CD4-positive, alpha-beta memory T cell (primary cell): ENCODE measurements around the gene CFAP43. TPM values are rescaled to one million over a fixed set of nuclear protein-coding genes. Genes with fewer than 3 reads are reported as not detected.

Source experiments
- CTCF ChIA-PET: fragments of 350-600 bp; sonication (Branson Sonifier 250); formaldehyde crosslinking; loops from one replicate; lab custom pipeline; 2021; ENCODE audit warnings: inconsistent platforms; ENCODE audit not compliant: partially characterized antibody; lab: Charles Lee
- POLR2A ChIA-PET: fragments of 350-600 bp; sonication (Branson Sonifier 250); formaldehyde crosslinking; loops from one replicate; lab custom pipeline; 2021; ENCODE audit not compliant: partially characterized antibody; lab: Charles Lee
- DNase-seq, 5 donors: peaks; one replicate each; pipeline versions ENCODE4 v3.0.0 to v3.0.0-alpha.2; 2020 to 2022; ENCODE audit warnings: mixed read lengths in 1 of 5
- H3K27ac ChIP-seq: one replicate; pipeline ENCODE4 v1.7.0; 2013; ENCODE audit warnings: low read depth, low read length
- H3K27me3 ChIP-seq: 2 replicates; pipeline ENCODE4 v1.7.0; 2013; ENCODE audit warnings: mild to moderate bottlenecking, low read length, moderate library complexity; ENCODE audit not compliant: insufficient read depth
- H3K36me3 ChIP-seq: 2 replicates; pipeline ENCODE4 v1.7.0; 2013; ENCODE audit warnings: mild to moderate bottlenecking, low read length, moderate library complexity; ENCODE audit not compliant: insufficient read depth
- H3K4me1 ChIP-seq: 2 replicates; pipeline ENCODE4 v1.7.0; 2013; ENCODE audit warnings: mild to moderate bottlenecking, low read length, moderate library complexity; ENCODE audit not compliant: insufficient read depth
- H3K4me3 ChIP-seq, 2 donors: one replicate each; pipeline ENCODE4 v1.7.0; 2013; ENCODE audit warnings: low read length in 2 of 2, mild to moderate bottlenecking in 1 of 2
- H3K9me3 ChIP-seq, 2 donors: one replicate each; pipeline ENCODE4 v1.7.0; 2013; ENCODE audit warnings: low read length in 2 of 2, control low read depth in 1 of 2; ENCODE audit not compliant: control insufficient read depth in 1 of 2
- H3K27ac Mint-ChIP-seq, 7 donors: one replicate each; pipeline ENCODE4 v1.8.0; 2020 to 2021; ENCODE audit warnings: mixed read lengths in 7 of 7, mild to moderate bottlenecking in 6 of 7, inconsistent platforms in 3 of 7, moderate library complexity in 3 of 7
- H3K27me3 Mint-ChIP-seq, 2 donors: one replicate each; pipeline ENCODE4 v1.8.0; 2020 to 2021; ENCODE audit warnings: mixed read lengths in 2 of 2
- H3K36me3 Mint-ChIP-seq, 2 donors: one replicate each; pipeline ENCODE4 v1.8.0; 2020 to 2021; ENCODE audit warnings: mixed read lengths in 2 of 2, inconsistent platforms in 1 of 2, mild to moderate bottlenecking in 1 of 2
- H3K4me1 Mint-ChIP-seq, 4 donors: one replicate each; pipeline ENCODE4 v1.8.0; 2020 to 2021; ENCODE audit warnings: mixed read lengths in 4 of 4, mild to moderate bottlenecking in 1 of 4
- H3K4me3 Mint-ChIP-seq, 8 donors: one replicate each; pipeline ENCODE4 v1.8.0; 2020 to 2021; ENCODE audit warnings: mixed read lengths in 8 of 8, mild to moderate bottlenecking in 7 of 8, moderate library complexity in 6 of 8, inconsistent platforms in 3 of 8
- H3K9me3 Mint-ChIP-seq, 8 donors: one replicate each; pipeline ENCODE4 v1.8.0; 2020 to 2021; ENCODE audit warnings: mixed read lengths in 8 of 8, mild to moderate bottlenecking in 5 of 8, inconsistent platforms in 3 of 8, moderate library complexity in 1 of 8
- intact Hi-C: fragments of 100-400 bp; cut with micrococcal nuclease; formaldehyde crosslinking; loops from one replicate; pipeline ENCODE4 v1.15.1; 2023
- polyA plus RNA-seq, 2 donors: library from polyadenylated mRNA; unstranded; fragments of 300-500 nt; fragmentation: Illumina TruSeq; gene quantifications; one replicate each; pipeline ENCODE4 v1.2.3, GENCODE V29; 2021
- total RNA-seq, 2 experiments: library from RNA; stranded (reverse); gene quantifications; one replicate each; pipeline ENCODE4 v1.2.3, GENCODE V29; 2021

Gene CFAP43
- total and polyA plus RNA-seq, 4 experiments from 2014 or later: not detected

- ChIA-PET CTCF (interaction anchor here (0.9 to 6.3 kb wide), 5 partner anchors 9 to 93 kb away, joined by 3 to 73 read pairs (median 4); no protein-coding TSS in a partner anchor), POLR2A (interaction anchor here (1.7 to 3.2 kb wide), 3 partner anchors 11 to 17 kb away, joined by 10 to 59 read pairs (median 12); partner anchors contain the start of gene GSTO2)
- Histone ChIP-seq H3K9me3 (no peaks in the 10 kb centered on the region), H3K4me3 (no peak overlapping the region), H3K4me1 (peaks cover 71% of the 10 kb centered on the region), H3K27me3 (no peaks in the 10 kb centered on the region), H3K36me3 (peaks cover 16% of the 10 kb centered on the region), H3K27ac (peak overlapping the region; percentile 75)
- peak overlapping the region; percentile 24 to 99 (median 40) for H3K4me3 Mint-ChIP-seq
- peaks cover 25 to 51% of the 10 kb centered on the region in 2 donors for H3K36me3 Mint-ChIP-seq
- DNase-seq: no peak
- no peaks in the 10 kb centered on the region for H3K27me3 Mint-ChIP-seq
- no peaks in the 10 kb centered on the region for H3K9me3 Mint-ChIP-seq
- intact Hi-C loops: no loop called here
- H3K4me1 Mint-ChIP-seq: peaks cover 55 to 79% (median 67%) of the 10 kb centered on the region in 4 donors
- peak overlapping the region; percentile 53 to 92 (median 77) for H3K27ac Mint-ChIP-seq
Observed at GRCh38 chr10:104257235-104257634, 25.1 kb upstream of the CFAP43 start.

DNA sequence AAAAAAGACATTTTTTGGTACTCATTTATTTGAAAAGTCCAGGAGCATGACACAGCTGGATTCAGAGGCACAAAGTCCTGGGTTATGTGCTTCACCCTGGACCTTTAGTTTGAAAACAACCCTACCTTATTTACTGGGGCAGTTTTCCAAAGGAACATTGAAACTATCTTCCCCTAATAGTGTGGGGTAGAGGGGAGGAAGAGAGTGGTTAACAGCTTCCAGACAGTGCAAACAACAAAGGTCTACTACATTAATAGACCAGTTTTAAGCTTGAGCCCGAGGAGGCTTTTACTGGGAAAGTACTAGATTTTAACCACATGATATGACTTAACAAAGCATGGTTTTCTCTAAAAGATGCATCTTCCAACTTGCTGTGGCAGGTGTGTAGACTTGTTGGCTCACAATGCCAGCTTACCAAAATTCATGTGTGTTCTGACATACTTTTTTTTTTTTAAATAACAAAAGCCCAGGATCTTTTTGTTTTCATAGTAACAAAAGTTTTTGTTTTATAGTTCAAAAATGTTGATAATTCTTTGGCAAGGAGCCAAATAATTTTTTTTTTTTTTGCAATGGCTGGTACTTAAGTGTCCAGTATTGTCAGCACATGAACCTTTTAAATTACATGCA lies 24.3 kb upstream of the CFAP43 start:
- H3K4me1 ChIP-seq: peaks cover 64% of the 10 kb centered on the region
- H3K36me3 ChIP-seq: peaks cover 9% of the 10 kb centered on the region
- Mint-ChIP-seq H3K4me3 (peak overlapping the region; percentile 84 to 99 (median 98)), H3K4me1 (peaks cover 51 to 72% (median 61%) of the 10 kb centered on the region in 4 donors), H3K27me3 (no peaks in the 10 kb centered on the region), H3K36me3 (peaks cover 23 to 46% of the 10 kb centered on the region in 2 donors), H3K9me3 (no peaks in the 10 kb centered on the region), H3K27ac (peak overlapping the region; percentile 82 to 97 (median 96))
- peak overlapping the region in 1 of 2 donors; percentile 56 for H3K4me3 ChIP-seq
- DNase-seq: peak in 2 of 5 donors; percentile 29 to 50
- H3K27me3 ChIP-seq: no peaks in the 10 kb centered on the region
- intact Hi-C loops: loop anchor here (1.0 kb wide), 1 partner anchor 12 kb away; no protein-coding TSS in a partner anchor
- ChIA-PET POLR2A (interaction anchor here (1.1 to 3.3 kb wide), 4 partner anchors 11 to 135 kb away, joined by 3 to 59 read pairs (median 16); partner anchors contain the start of genes GSTO2 and SFR1), CTCF (interaction anchor here (0.7 to 6.3 kb wide), 7 partner anchors 8 to 94 kb away, joined by 3 to 73 read pairs (median 4); no protein-coding TSS in a partner anchor)
- H3K27ac ChIP-seq: peak overlapping the region; percentile 75
- H3K9me3 ChIP-seq: no peaks in the 10 kb centered on the region

DNA sequence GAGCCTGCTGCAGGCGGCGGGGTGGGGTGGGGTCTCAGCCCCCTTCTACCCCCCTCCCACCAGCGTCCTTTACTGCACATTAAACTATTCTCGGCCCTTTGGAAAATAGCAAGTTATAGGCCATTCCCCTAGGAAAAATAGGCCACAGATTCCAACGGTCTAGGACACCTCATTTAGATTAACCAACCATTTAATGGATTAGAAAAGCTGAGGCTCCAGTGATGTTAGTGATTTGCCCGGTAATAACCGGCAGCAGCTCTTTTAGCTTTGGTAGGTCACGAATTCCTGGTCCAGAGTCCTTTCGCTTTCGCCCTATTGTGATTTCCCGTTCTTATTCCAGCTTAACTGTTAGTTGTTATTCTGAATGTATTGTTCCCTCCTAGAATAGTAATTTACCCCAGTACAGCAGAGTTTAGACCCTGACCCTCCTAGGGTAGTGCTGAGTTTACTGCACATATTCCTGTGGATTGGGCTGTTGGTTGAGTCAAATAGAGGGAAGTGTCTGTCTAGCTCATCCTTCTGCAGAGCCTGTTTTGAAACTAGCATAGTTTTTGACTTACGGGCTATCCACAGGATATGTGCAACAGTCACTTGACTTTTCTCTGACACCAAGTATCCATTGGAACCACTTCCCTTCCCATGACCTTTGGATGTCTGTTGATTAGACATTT lies 23.3 kb upstream of the CFAP43 start:
- peak overlapping the region; percentile 75 for H3K27ac ChIP-seq
- peak in 2 of 5 donors; percentile 24 to 29 for DNase-seq
- H3K4me3 ChIP-seq: peak overlapping the region; percentile 45 to 56
- H3K9me3 Mint-ChIP-seq: no peaks in the 10 kb centered on the region
- intact Hi-C loops: no loop called here
- H3K36me3 ChIP-seq: peaks cover 6% of the 10 kb centered on the region
- H3K4me3 Mint-ChIP-seq: peak overlapping the region; percentile 84 to 99 (median 98)
- no peaks in the 10 kb centered on the region for H3K27me3 Mint-ChIP-seq
- no peaks in the 10 kb centered on the region for H3K9me3 ChIP-seq
- H3K27me3 ChIP-seq: no peaks in the 10 kb centered on the region
- peak overlapping the region; percentile 82 to 97 (median 96) for H3K27ac Mint-ChIP-seq
- POLR2A ChIA-PET: interaction anchor here (0.6 to 3.3 kb wide), 11 partner anchors 9 to 134 kb away, joined by 3 to 59 read pairs (median 11); partner anchors contain the start of genes CFAP43, GSTO2, ITPRIP and SFR1
- H3K4me1 ChIP-seq: peaks cover 54% of the 10 kb centered on the region
- CTCF ChIA-PET: interaction anchor here (1.0 to 6.3 kb wide), 10 partner anchors 7 to 95 kb away, joined by 3 to 73 read pairs (median 4); partner anchors contain the start of genes CFAP43 and ITPRIP
- H3K4me1 Mint-ChIP-seq: peaks cover 43 to 62% (median 52%) of the 10 kb centered on the region in 4 donors
- H3K36me3 Mint-ChIP-seq: peaks cover 15 to 36% of the 10 kb centered on the region in 2 donors

DNA sequence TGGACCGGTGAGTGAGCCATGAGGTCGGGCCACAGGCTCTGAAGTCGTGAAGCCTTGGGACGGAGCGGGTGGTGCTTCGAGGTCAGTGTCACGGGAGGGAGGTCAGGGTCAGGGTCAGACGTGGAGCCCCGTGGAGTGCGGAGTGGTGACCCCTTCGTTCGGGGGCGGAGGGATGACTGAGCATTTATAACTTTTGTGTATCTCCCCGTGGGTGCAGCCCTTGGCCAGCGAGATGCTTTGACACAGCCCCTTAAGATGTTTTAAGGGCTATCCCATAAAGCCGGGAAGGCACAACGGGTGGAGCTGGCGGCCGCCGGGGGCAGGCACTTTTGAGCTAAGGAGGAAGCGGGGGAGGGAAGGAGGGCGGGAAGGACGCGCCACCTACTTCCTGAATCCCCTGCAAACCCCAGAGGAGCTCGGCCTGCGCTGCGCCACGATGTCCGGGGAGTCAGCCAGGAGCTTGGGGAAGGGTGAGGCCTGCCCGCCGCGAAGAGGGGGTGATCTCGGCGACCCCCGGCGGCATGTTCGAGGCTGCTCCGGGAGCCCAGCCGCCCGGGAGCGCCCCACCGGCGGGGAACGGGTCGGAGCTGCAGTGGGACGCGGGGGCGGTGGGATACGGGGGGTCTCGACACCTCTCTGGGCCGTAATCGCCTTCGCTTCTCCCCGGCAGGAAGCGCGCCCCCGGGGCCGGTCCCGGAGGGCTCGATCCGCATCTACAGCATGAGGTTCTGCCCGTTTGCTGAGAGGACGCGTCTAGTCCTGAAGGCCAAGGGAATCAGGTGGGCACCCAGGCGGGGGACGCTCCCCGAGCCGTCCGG lies 22.5 kb upstream of the CFAP43 start, which contains the start of gene GSTO1:
TSS of gene GSTO1 (plus strand) at position 400 of the 818 bp plus-strand sequence. CDS start at position 437, 37 bp downstream.
- POLR2A ChIA-PET: interaction anchor here (0.6 to 3.3 kb wide), 11 partner anchors 9 to 334 kb away, joined by 3 to 59 read pairs (median 11); partner anchors contain the start of genes CFAP43, GSTO2, ITPRIP and SFR1

DNA sequence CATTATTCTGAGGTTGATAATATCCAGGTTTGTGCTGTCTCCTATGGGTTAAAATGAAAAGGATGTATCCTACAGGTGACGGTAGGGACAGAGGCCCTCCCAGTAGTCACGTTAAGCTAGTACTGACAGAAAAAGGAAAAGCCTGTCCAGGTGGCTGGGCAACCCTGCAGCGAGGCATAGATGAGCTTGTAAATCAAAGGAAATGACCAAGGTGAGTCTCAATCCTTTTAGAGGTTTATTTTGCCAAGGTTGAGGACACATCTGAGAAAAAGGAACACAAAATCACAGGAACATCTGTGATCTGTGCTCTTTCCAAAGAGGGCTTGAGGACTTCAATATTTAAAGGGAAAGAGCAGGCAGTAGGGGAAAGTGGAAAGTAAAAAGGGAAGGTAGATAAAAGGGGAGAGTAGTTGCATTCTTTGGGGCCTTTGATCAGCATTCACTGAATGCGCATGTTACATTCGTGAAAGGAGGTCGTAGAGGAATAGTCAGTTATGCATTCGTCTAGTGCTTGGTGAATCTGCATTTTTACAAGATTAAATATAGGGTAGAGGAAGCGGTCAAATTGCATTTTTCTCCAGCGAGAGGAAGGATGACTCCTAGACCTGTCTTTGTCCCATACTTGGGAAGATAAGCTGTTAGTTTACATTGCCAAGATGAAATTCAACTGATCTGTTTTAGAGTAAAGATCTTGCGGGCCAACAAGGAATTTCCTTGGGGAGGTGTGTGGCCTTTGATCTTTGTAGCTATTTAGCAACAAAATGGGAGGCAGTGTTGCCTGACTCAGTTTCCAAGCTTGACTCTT lies 21.6 kb upstream of the CFAP43 start:
- POLR2A ChIA-PET: interaction anchor here (1.0 to 3.3 kb wide), 8 partner anchors 10 to 132 kb away, joined by 3 to 59 read pairs (median 13); partner anchors contain the start of genes CFAP43, GSTO2, ITPRIP and SFR1
- peaks cover 37% of the 10 kb centered on the region for H3K4me1 ChIP-seq

More for the DNA sequence above, 22.5 kb upstream of the CFAP43 start, which contains the start of gene GSTO1:
- H3K4me1 ChIP-seq: peaks cover 46% of the 10 kb centered on the region
- CTCF ChIA-PET: interaction anchor here (1.0 to 6.3 kb wide), 13 partner anchors 8 to 134 kb away, joined by 3 to 73 read pairs (median 4); partner anchors contain the start of genes CFAP43, GSTO2 and ITPRIP
- H3K9me3 ChIP-seq: no peaks in the 10 kb centered on the region
- Mint-ChIP-seq H3K9me3 (no peaks in the 10 kb centered on the region), H3K27me3 (peaks cover 0 to 2% of the 10 kb centered on the region in 2 donors), H3K4me3 (peak within 1 kb of the TSS; percentile 84 to 99 (median 98)), H3K27ac (peak within 1 kb of the TSS; percentile 82 to 98 (median 96)), H3K36me3 (peaks cover 8 to 28% of the 10 kb centered on the region in 2 donors), H3K4me1 (peaks cover 36 to 54% (median 44%) of the 10 kb centered on the region in 4 donors)
- peak within 1 kb of the TSS; percentile 45 to 56 for H3K4me3 ChIP-seq
- peak within 1 kb of the TSS; percentile 75 for H3K27ac ChIP-seq
- no peaks in the 10 kb centered on the region for H3K27me3 ChIP-seq
- peak in 4 of 5 donors; percentile 22 to 62 (median 31) for DNase-seq
- peaks cover 6% of the 10 kb centered on the region for H3K36me3 ChIP-seq
- intact Hi-C loops: loop anchor here (1.0 kb wide), 1 partner anchor 22 kb away; the partner anchor contains the start of gene CFAP43

More for the DNA sequence above, 21.6 kb upstream of the CFAP43 start:
- no peaks in the 10 kb centered on the region for H3K9me3 Mint-ChIP-seq
- intact Hi-C loops: loop anchor here (1.0 kb wide), 1 partner anchor 22 kb away; the partner anchor contains the start of gene CFAP43
- peaks cover under 1 to 2% of the 10 kb centered on the region in 2 donors for H3K27me3 Mint-ChIP-seq
- Histone ChIP-seq H3K27me3 (no peaks in the 10 kb centered on the region), H3K9me3 (no peaks in the 10 kb centered on the region), H3K4me3 (peak overlapping the region; percentile 45 to 56), H3K36me3 (peaks cover under 1% of the 10 kb centered on the region), H3K27ac (peak overlapping the region; percentile 75)
- no peak for DNase-seq
- H3K27ac Mint-ChIP-seq: peak overlapping the region; percentile 38 to 97 (median 93)
- H3K4me3 Mint-ChIP-seq: peak overlapping the region; percentile 84 to 99 (median 98)
- H3K36me3 Mint-ChIP-seq: peaks cover 8 to 19% of the 10 kb centered on the region in 2 donors
- peaks cover 28 to 45% (median 36%) of the 10 kb centered on the region in 4 donors for H3K4me1 Mint-ChIP-seq
- CTCF ChIA-PET: interaction anchor here (1.0 to 6.3 kb wide), 11 partner anchors 8 to 133 kb away, joined by 3 to 73 read pairs (median 4); partner anchors contain the start of gene GSTO2
